Nephron progenitor cell (in vitro differentiated cells): ENCODE measurements around the gene CCPG1.
"Not testable (repeated sequence)": the region's sequence is repeated elsewhere in the genome, so short reads cannot be mapped to it uniquely, and the experiment has no call there.

Experiments
- DNase-seq: peaks from one replicate; pipeline ENCODE4 v3.0.0; 2021
- H3K27ac Mint-ChIP-seq: 2 replicates; pipeline ENCODE4 v1.8.0; 2021; ENCODE audit warnings: mild to moderate bottlenecking, moderate library complexity, mixed read lengths
- H3K27me3 Mint-ChIP-seq: 2 replicates; pipeline ENCODE4 v1.8.0; 2021; ENCODE audit warnings: mild to moderate bottlenecking, low read depth, mixed read lengths; ENCODE audit not compliant: poor library complexity
- H3K36me3 Mint-ChIP-seq: 2 replicates; pipeline ENCODE4 v1.8.0; 2021; ENCODE audit warnings: low read depth, mixed read lengths
- H3K4me1 Mint-ChIP-seq: 2 replicates; pipeline ENCODE4 v1.8.0; 2021; ENCODE audit warnings: mixed read lengths
- H3K4me3 Mint-ChIP-seq: 2 replicates; pipeline ENCODE4 v1.8.0; 2021; ENCODE audit warnings: mild to moderate bottlenecking, moderate library complexity, mixed read lengths
- H3K9me3 Mint-ChIP-seq: 2 replicates; pipeline ENCODE4 v1.8.0; 2021; ENCODE audit warnings: mild to moderate bottlenecking, moderate library complexity, mixed read lengths
- CTCF ChIP-seq: fragments of 200-600 bp; sonication (generic); IDR thresholded peaks from 2 replicates; pipeline ENCODE4 v1.5.0; 2021; ENCODE audit warnings: antibody characterized with exemption

CCPG1 gene

GRCh38 chr15:55422089-55422488, 13.9 kb upstream of the CCPG1 start:
- no peak for TF ChIP-seq CTCF
- H3K4me1 Mint-ChIP-seq, result no peaks in the 10 kb centered on the region
- no peak overlapping the region for H3K27ac Mint-ChIP-seq
- no peaks in the 10 kb centered on the region for H3K27me3 Mint-ChIP-seq
- peaks cover 5% of the 10 kb centered on the region for H3K9me3 Mint-ChIP-seq
- peaks cover 5% of the 10 kb centered on the region for H3K36me3 Mint-ChIP-seq
- DNase-seq, result no peak
- H3K4me3 Mint-ChIP-seq, result no peak overlapping the region

GRCh38 chr15:55420171-55420866, 12.2 kb upstream of the CCPG1 start:
- DNase-seq, result no peak
- Mint-ChIP-seq H3K27ac (no peak overlapping the region), H3K27me3 (no peaks in the 10 kb centered on the region), H3K4me3 (no peak overlapping the region), H3K36me3 (no peaks in the 10 kb centered on the region), H3K4me1 (no peaks in the 10 kb centered on the region), H3K9me3 (no peaks in the 10 kb centered on the region)
- TF ChIP-seq CTCF, result no peak

GRCh38 chr15:55417678-55418077, 9.5 kb upstream of the CCPG1 start:
- H3K9me3 Mint-ChIP-seq, H3K27me3 Mint-ChIP-seq, DNase-seq, H3K4me1 Mint-ChIP-seq, H3K4me3 Mint-ChIP-seq, H3K27ac Mint-ChIP-seq, H3K36me3 Mint-ChIP-seq: not testable (repeated sequence)

- H3K27ac Mint-ChIP-seq, result peak overlapping the region; percentile 98
Observed at GRCh38 chr15:55408976-55409375, 817 bp upstream of the CCPG1 start.

GRCh38 chr15:55407498-55408011, 604 bp downstream of the CCPG1 start:
- peak; percentile 4 for DNase-seq
- Mint-ChIP-seq H3K36me3 (no peaks in the 10 kb centered on the region), H3K27me3 (no peaks in the 10 kb centered on the region), H3K27ac (peak overlapping the region; percentile 93), H3K4me3 (peak overlapping the region; percentile 97), H3K9me3 (no peaks in the 10 kb centered on the region), H3K4me1 (peaks cover 19% of the 10 kb centered on the region)
- TF ChIP-seq CTCF, result no peak

More at GRCh38 chr15:55408976-55409375, 817 bp upstream of the CCPG1 start:
- DNase-seq, H3K9me3 Mint-ChIP-seq, H3K27me3 Mint-ChIP-seq, H3K36me3 Mint-ChIP-seq: not testable (repeated sequence)
- peaks cover 19% of the 10 kb centered on the region for H3K4me1 Mint-ChIP-seq
- peak overlapping the region; percentile 97 for H3K4me3 Mint-ChIP-seq

GRCh38 chr15:55403531-55403930, 4.6 kb downstream of the CCPG1 start:
- no peak for TF ChIP-seq CTCF
- Mint-ChIP-seq H3K27me3 (no peaks in the 10 kb centered on the region), H3K27ac (no peak overlapping the region), H3K36me3 (peaks cover 12% of the 10 kb centered on the region), H3K9me3 (peaks cover 3% of the 10 kb centered on the region), H3K4me1 (peaks cover 12% of the 10 kb centered on the region), H3K4me3 (no peak overlapping the region)
- no peak for DNase-seq

- Mint-ChIP-seq H3K36me3 (peaks cover 19% of the 10 kb centered on the region), H3K27ac (no peak overlapping the region), H3K9me3 (peaks cover 10% of the 10 kb centered on the region), H3K4me1 (peaks cover 8% of the 10 kb centered on the region), H3K4me3 (no peak overlapping the region), H3K27me3 (no peaks in the 10 kb centered on the region)
- TF ChIP-seq CTCF, result no peak
- DNase-seq, result no peak
Observed at GRCh38 chr15:55402707-55403106, 5.5 kb downstream of the CCPG1 start.
